MM.1S (cell line): Measurements from ENCODE around the gene LCNL1.

Source experiments
- DNase-seq: peaks from one replicate; pipeline ENCODE4 v3.0.0-alpha.2; 2015
- H2AFZ ChIP-seq: fragments of 300-600 bp; sonication (generic); 2 replicates; pipeline ENCODE4 v1.6.0; 2016; ENCODE audit warnings: antibody characterized with exemption, low read length
- H3F3A ChIP-seq: fragments of 300-600 bp; sonication (generic); 2 replicates; pipeline ENCODE4 v1.6.1; 2016; ENCODE audit warnings: mild to moderate bottlenecking, antibody characterized with exemption, low read length, moderate library complexity, mixed read lengths; ENCODE audit not compliant: insufficient read depth
- H3K27ac ChIP-seq: fragments of 300-600 bp; sonication (generic); 2 replicates; pipeline ENCODE4 v1.5.1; 2016; ENCODE audit warnings: mild to moderate bottlenecking, low read length
- H3K27me3 ChIP-seq: fragments of 300-600 bp; sonication (generic); replicated peaks from 2 replicates; pipeline ENCODE4 v1.6.0; 2016; ENCODE audit warnings: low read length; ENCODE audit not compliant: insufficient read depth
- H3K36me3 ChIP-seq: fragments of 300-600 bp; sonication (generic); replicated peaks from 2 replicates; pipeline ENCODE4 v1.6.1; 2016; ENCODE audit warnings: mild to moderate bottlenecking, low read length, mixed read lengths; ENCODE audit not compliant: insufficient read depth
- H3K4me1 ChIP-seq: fragments of 300-600 bp; sonication (generic); 2 replicates; pipeline ENCODE4 v1.6.1; 2016; ENCODE audit warnings: low read length, mixed read lengths
- H3K4me2 ChIP-seq: fragments of 300-600 bp; sonication (generic); 2 replicates; pipeline ENCODE4 v1.6.0; 2016; ENCODE audit warnings: low read depth, low read length
- H3K4me3 ChIP-seq: fragments of 300-600 bp; sonication (generic); 2 replicates; pipeline ENCODE4 v1.5.1; 2016; ENCODE audit warnings: low read length, mixed read lengths
- H3K79me2 ChIP-seq: fragments of 300-600 bp; sonication (generic); 2 replicates; pipeline ENCODE4 v1.6.1; 2016; ENCODE audit warnings: mixed run types, low read length, mixed read lengths
- H3K9ac ChIP-seq: fragments of 300-600 bp; sonication (generic); 2 replicates; pipeline ENCODE4 v1.6.1; 2016; ENCODE audit warnings: low read length, mixed read lengths
- H3K9me2 ChIP-seq: fragments of 300-600 bp; sonication (generic); replicated peaks from 2 replicates; pipeline ENCODE4 v1.6.1; 2016; ENCODE audit warnings: mild to moderate bottlenecking, low read length, mixed read lengths; ENCODE audit not compliant: insufficient read depth
- H3K9me3 ChIP-seq: fragments of 300-600 bp; sonication (generic); replicated peaks from 2 replicates; pipeline ENCODE4 v1.6.1; 2016; ENCODE audit warnings: mild to moderate bottlenecking, low read length, mixed read lengths; ENCODE audit not compliant: insufficient read depth
- H4K20me1 ChIP-seq: fragments of 300-600 bp; sonication (generic); 2 replicates; pipeline ENCODE4 v1.6.1; 2016; ENCODE audit warnings: mild to moderate bottlenecking, low read length, moderate library complexity, mixed read lengths; ENCODE audit not compliant: insufficient read depth
- CTCF ChIP-seq: fragments of 300-600 bp; sonication (generic); IDR thresholded peaks from 2 replicates; pipeline ENCODE4 v1.5.1; 2016; ENCODE audit warnings: antibody characterized with exemption, low read length, mixed read lengths
- EZH2 ChIP-seq: fragments of 300-600 bp; sonication (generic); optimal IDR thresholded peaks from 2 replicates; pipeline ENCODE3; 2017; ENCODE audit warnings: low read depth, mild to moderate bottlenecking, antibody characterized with exemption, low read length, mixed read lengths
- EZH2phosphoT487 ChIP-seq: fragments of 300-600 bp; sonication (generic); IDR thresholded peaks from 2 replicates; pipeline ENCODE4 v1.6.1; 2018; ENCODE audit warnings: antibody characterized with exemption, low read length

Gene LCNL1

GRCh38 chr9:136968333-136969127 lies 14.3 kb upstream of the LCNL1 start:
- no peak overlapping the region for H3K4me2 ChIP-seq
- DNase-seq, result no peak
- H3K27me3 ChIP-seq, result peaks cover 72% of the 10 kb centered on the region
- no peaks in the 10 kb centered on the region for H3K79me2 ChIP-seq
- no peaks in the 10 kb centered on the region for H3K4me1 ChIP-seq
- TF ChIP-seq CTCF (no peak), EZH2phosphoT487 (no peak), EZH2 (no peak)
- H4K20me1 ChIP-seq, result no peaks in the 10 kb centered on the region
- H3K4me3 ChIP-seq, result no peak overlapping the region
- no peak overlapping the region for H2AFZ ChIP-seq
- H3K27ac ChIP-seq, result no peak overlapping the region
- H3F3A ChIP-seq, result no peaks in the 10 kb centered on the region
- H3K9me3 ChIP-seq, result no peaks in the 10 kb centered on the region
- no peaks in the 10 kb centered on the region for H3K36me3 ChIP-seq
- H3K9me2 ChIP-seq, result no peaks in the 10 kb centered on the region
- H3K9ac ChIP-seq, result no peak overlapping the region

DNA sequence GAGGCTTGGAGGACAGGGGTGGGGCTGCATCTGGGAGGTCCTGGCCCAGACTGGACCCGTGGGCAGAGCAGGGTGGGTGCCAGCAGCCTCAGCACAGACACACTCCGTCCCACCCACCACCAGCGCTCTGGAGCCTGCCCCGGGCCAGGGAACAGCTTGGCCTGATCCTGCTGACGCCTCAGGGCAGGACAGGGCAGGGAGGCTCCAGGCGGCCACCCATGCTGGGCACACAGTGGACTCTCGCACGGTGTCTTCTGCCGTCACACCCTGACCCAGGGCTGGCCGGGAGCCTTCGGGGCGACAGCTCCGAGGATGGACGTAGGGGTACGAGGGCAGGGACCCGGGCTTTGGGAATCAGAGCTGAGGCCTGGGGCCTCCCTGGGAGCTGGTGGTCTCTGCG lies 13.6 kb upstream of the LCNL1 start:
- H2AFZ ChIP-seq, result no peak overlapping the region

DNA sequence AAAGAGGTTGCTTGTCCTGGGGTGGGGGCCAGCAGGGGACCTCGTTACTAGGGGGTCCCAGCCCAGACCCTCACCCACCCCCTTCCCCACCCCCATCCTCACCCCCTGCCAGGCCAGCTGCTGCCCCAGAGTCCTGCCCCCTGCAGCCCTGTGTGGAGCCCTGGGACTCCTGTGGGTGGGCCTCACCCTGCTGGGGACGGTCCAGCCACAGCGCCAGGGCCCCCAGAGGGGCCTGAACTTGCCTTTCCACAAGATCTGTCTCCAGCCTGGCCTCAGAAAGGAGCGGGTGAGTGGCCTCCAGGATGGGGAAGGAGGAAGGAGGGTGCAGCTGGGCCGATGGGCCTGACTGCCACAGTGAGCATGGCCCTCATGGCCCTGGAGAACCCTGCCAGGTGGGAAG lies 13.0 kb upstream of the LCNL1 start:
- no peaks in the 10 kb centered on the region for H3K79me2 ChIP-seq
- TF ChIP-seq CTCF (no peak), EZH2 (no peak), EZH2phosphoT487 (no peak)
- no peak overlapping the region for H3K9ac ChIP-seq
- no peaks in the 10 kb centered on the region for H4K20me1 ChIP-seq
- no peak overlapping the region for H3K27ac ChIP-seq
- no peaks in the 10 kb centered on the region for H3F3A ChIP-seq
- no peaks in the 10 kb centered on the region for H3K4me1 ChIP-seq
- no peak for DNase-seq
- no peaks in the 10 kb centered on the region for H3K36me3 ChIP-seq
- no peaks in the 10 kb centered on the region for H3K9me2 ChIP-seq
- no peaks in the 10 kb centered on the region for H3K9me3 ChIP-seq
- H2AFZ ChIP-seq, result no peak overlapping the region
- no peak overlapping the region for H3K4me3 ChIP-seq
- no peak overlapping the region for H3K4me2 ChIP-seq
- H3K27me3 ChIP-seq, result peaks cover 76% of the 10 kb centered on the region

More for the DNA sequence above, 13.6 kb upstream of the LCNL1 start:
- Histone ChIP-seq H3K79me2 (no peaks in the 10 kb centered on the region), H3K27ac (no peak overlapping the region), H3K9me2 (no peaks in the 10 kb centered on the region), H3F3A (no peaks in the 10 kb centered on the region), H3K9me3 (no peaks in the 10 kb centered on the region), H3K4me2 (no peak overlapping the region), H4K20me1 (no peaks in the 10 kb centered on the region), H3K36me3 (no peaks in the 10 kb centered on the region), H3K4me3 (no peak overlapping the region), H3K9ac (no peak overlapping the region), H3K4me1 (no peaks in the 10 kb centered on the region), H3K27me3 (peaks cover 76% of the 10 kb centered on the region)
- TF ChIP-seq EZH2phosphoT487 (no peak), CTCF (no peak), EZH2 (no peak)
- no peak for DNase-seq
